Spleen (tissue), 11 donors: ENCODE measurements around the gene PIP5K1B. TPM values are rescaled to one million over a fixed set of nuclear protein-coding genes. Genes with fewer than 3 reads are reported as not detected.

Experiments
- DNase-seq: peaks from one replicate; pipeline ENCODE4 v3.0.0-alpha.2; 2020
- H3K27ac ChIP-seq, 8 donors: fragments of 200-600 bp; sonication (generic) in 7 of 8; 1 replicate in 4 of 8; 2 replicates in 4 of 8; pipeline versions ENCODE4 v1.5.0 to v1.8.0; 2016 to 2021; ENCODE audit warnings: inconsistent platforms in 4 of 8, mild to moderate bottlenecking in 4 of 8, moderate library complexity in 1 of 8
- H3K27me3 ChIP-seq, 7 donors: fragments of 200-600 bp; sonication (generic) in 6 of 7; replicated peaks in 1 of 7; 1 replicate in 4 of 7; 2 replicates in 3 of 7; pipeline versions ENCODE4 v1.5.0 to v1.8.0; 2016 to 2021; ENCODE audit warnings: inconsistent platforms in 3 of 7, mild to moderate bottlenecking in 1 of 7
- H3K36me3 ChIP-seq, 6 donors: fragments of 200-600 bp; sonication (generic) in 5 of 6; 1 replicate in 4 of 6; 2 replicates in 2 of 6; pipeline versions ENCODE4 v1.5.0 to v1.8.0; 2016 to 2021; ENCODE audit warnings: inconsistent platforms in 2 of 6
- H3K4me1 ChIP-seq, 6 donors: fragments of 200-600 bp; sonication (generic) in 5 of 6; 1 replicate in 3 of 6; 2 replicates in 3 of 6; pipeline versions ENCODE4 v1.5.0 to v1.8.0; 2016 to 2021; ENCODE audit warnings: inconsistent platforms in 3 of 6
- H3K4me3 ChIP-seq, 8 donors: fragments of 200-600 bp; sonication (generic) in 7 of 8; 1 replicate in 4 of 8; 2 replicates in 4 of 8; pipeline versions ENCODE4 v1.5.0 to v1.8.0; 2016 to 2021; ENCODE audit warnings: inconsistent platforms in 4 of 8, mild to moderate bottlenecking in 4 of 8, moderate library complexity in 2 of 8
- H3K9me3 ChIP-seq, 8 donors: fragments of 200-600 bp; sonication (generic) in 7 of 8; 1 replicate in 4 of 8; 2 replicates in 4 of 8; pipeline versions ENCODE4 v1.5.0 to v1.8.0; 2016 to 2021; ENCODE audit warnings: inconsistent platforms in 4 of 8
- POLR2A ChIP-seq, 3 donors: fragments of 450-650 bp; IDR thresholded peaks; one replicate each; pipeline ENCODE4 v1.5.1; 2017; ENCODE audit warnings: antibody characterized with exemption in 3 of 3, mild to moderate bottlenecking in 1 of 3
- POLR2AphosphoS5 ChIP-seq, 3 donors: sonication (generic); formaldehyde crosslinking; IDR thresholded peaks; one replicate each; pipeline ENCODE4 v1.5.1; 2017; ENCODE audit warnings: antibody characterized with exemption in 3 of 3
- WGBS, 5 donors: extraction: QIAGEN DNeasy Blood & Tissue Kit in 3 of 5; methylation state at CpG; one replicate each; pipeline versions ENCODE4 v1.1.5 to v1.1.7; 2013 to 2018; 5-methylcytosine and 5-hydroxymethylcytosine counted together
- intact Hi-C: fragments of 100-400 bp; cut with DNase I; formaldehyde crosslinking; loops from one replicate; pipeline ENCODE4 v1.15.0; 2023; ENCODE audit warnings: low total_unique reads
- polyA plus RNA-seq, 3 donors: library from polyadenylated mRNA; stranded (reverse); fragments of 200-250 nt; gene quantifications; one replicate each; pipeline ENCODE4 v1.2.1, GENCODE V29; 2013
- total RNA-seq, 7 donors: library from RNA; depleted of rRNA in 3 of 7; stranded (reverse); fragments of >200 nt in 3 of 7; fragmentation: NEBNext Ultra II Directional in 4 of 7; extraction: Animal tissue kit (Norgen Biotek cat#: 25700) in 4 of 7; gene quantifications; one replicate each; pipeline versions ENCODE4 v1.1.0 to v1.2.1, GENCODE V29; 2016 to 2021
- TF ChIP-seq, protein P1 (sequence below), 11 experiments: fragments of 200-600 bp in 7 of 11; fragments of 450-650 bp in 4 of 11; sonication (generic) in 4 of 11; IDR thresholded peaks in 8 of 11; conservative IDR thresholded peaks in 3 of 11; 1 replicate in 7 of 11; 2 replicates in 4 of 11; pipeline versions ENCODE4 v1.4.0 to v1.8.0; 2016 to 2021; ENCODE audit warnings: antibody characterized with exemption in 11 of 11, inconsistent platforms in 4 of 11, mild to moderate bottlenecking in 1 of 11
- donor health status: healthy with polysubstance abuse.
- donor health status: DM: no; HTN: no; CAD: no; lungs with moderate emphysema.
- donor health status: DM: no; HTN: no; CAD: no.
- donor health status: Bipolar disorder and iron deficiency.
- donor health status: healthy.
- donor health status: DM: no; HTN: no; CAD: no.
- donor health status: DM: yes; HTN: yes; CAD: no.

Gene PIP5K1B
- total and polyA plus RNA-seq, 10 donors, result 1.5 to 10.3 (median 6.8) TPM

DNA sequence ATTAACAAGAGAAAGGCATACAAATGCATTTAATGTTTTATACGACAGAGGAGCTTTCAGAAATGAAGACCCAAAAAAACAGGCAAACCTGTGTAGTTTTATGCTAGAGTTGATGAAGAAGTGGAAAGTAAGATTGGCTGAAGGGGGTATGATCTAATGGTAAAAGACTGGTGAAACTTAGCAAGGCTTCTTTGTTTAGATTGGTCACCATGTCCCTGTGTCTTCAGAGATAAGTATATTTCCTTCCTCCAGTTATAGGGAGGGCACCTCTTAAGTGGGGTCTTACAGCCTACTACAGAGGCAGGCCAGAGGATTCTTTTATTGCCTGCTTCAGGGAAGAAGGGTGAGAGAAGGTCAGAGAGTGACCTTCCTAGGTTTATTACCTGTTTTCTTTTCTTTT, 252.4 kb downstream of the PIP5K1B start:
- peaks cover 0 to 13% (median 2%) of the 10 kb centered on the region in 6 donors for H3K4me1 ChIP-seq
- intact Hi-C loops, result no loop called here
- peaks cover 0 to 6% (median 0%) of the 10 kb centered on the region in 6 donors for H3K36me3 ChIP-seq
- H3K9me3 ChIP-seq, result peaks cover 0 to 6% (median 0%) of the 10 kb centered on the region in 8 donors
- no peaks in the 10 kb centered on the region for H3K27me3 ChIP-seq
- DNase-seq, result no peak
- 92 to 98% (median 97%) methylated on average over 1 of the region's 1 CpG for WGBS, 5 donors
- no peak overlapping the region for H3K4me3 ChIP-seq
- H3K27ac ChIP-seq, result no peak overlapping the region
- TF ChIP-seq POLR2A (IDR thresholded peaks at IDR 0.05), result no peak
- no peak for TF ChIP-seq POLR2AphosphoS5 (IDR thresholded peaks at IDR 0.05)
- TF ChIP-seq, protein P1, sequence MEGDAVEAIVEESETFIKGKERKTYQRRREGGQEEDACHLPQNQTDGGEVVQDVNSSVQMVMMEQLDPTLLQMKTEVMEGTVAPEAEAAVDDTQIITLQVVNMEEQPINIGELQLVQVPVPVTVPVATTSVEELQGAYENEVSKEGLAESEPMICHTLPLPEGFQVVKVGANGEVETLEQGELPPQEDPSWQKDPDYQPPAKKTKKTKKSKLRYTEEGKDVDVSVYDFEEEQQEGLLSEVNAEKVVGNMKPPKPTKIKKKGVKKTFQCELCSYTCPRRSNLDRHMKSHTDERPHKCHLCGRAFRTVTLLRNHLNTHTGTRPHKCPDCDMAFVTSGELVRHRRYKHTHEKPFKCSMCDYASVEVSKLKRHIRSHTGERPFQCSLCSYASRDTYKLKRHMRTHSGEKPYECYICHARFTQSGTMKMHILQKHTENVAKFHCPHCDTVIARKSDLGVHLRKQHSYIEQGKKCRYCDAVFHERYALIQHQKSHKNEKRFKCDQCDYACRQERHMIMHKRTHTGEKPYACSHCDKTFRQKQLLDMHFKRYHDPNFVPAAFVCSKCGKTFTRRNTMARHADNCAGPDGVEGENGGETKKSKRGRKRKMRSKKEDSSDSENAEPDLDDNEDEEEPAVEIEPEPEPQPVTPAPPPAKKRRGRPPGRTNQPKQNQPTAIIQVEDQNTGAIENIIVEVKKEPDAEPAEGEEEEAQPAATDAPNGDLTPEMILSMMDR (IDR thresholded peaks at IDR 0.05 in 8 of 11, conservative IDR thresholded peaks at IDR 0.05 in 3 of 11), result no peak

DNA sequence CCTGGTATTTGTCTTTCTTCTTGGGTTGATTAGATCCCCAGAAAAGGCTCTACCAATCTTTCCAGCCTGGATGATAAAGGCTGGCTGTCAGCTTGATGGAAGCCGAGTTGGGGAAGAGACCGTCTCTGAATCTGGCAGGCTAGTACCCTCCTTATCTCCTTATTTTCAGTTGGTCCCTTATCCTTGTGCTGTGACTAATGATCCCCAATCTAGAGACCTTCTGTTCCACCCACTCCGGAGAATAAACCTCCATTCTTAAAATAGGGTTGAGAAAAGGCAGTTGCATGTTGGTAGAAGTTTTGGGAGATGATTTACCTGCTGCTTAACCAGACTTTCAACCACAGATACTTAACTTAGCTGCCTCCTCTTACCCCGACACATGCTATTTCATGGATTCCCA, 256.5 kb downstream of the PIP5K1B start:
- intact Hi-C loops, result no loop called here
- H3K27me3 ChIP-seq, result no peaks in the 10 kb centered on the region
- H3K9me3 ChIP-seq, result peaks cover 0 to 6% (median 0%) of the 10 kb centered on the region in 8 donors
- H3K36me3 ChIP-seq, result peaks cover 0 to 5% (median 0%) of the 10 kb centered on the region in 6 donors
- no peak overlapping the region for H3K4me3 ChIP-seq
- no peak for DNase-seq
- TF ChIP-seq POLR2AphosphoS5 (IDR thresholded peaks at IDR 0.05) (no peak), POLR2A (IDR thresholded peaks at IDR 0.05) (no peak)
- TF ChIP-seq, protein P1 (IDR thresholded peaks at IDR 0.05 in 8 of 11, conservative IDR thresholded peaks at IDR 0.05 in 3 of 11), result no peak
- H3K27ac ChIP-seq, result no peak overlapping the region
- no peaks in the 10 kb centered on the region for H3K4me1 ChIP-seq
- WGBS, 5 donors, result 87 to 95% (median 94%) methylated on average over 4 of the region's 4 CpGs

DNA sequence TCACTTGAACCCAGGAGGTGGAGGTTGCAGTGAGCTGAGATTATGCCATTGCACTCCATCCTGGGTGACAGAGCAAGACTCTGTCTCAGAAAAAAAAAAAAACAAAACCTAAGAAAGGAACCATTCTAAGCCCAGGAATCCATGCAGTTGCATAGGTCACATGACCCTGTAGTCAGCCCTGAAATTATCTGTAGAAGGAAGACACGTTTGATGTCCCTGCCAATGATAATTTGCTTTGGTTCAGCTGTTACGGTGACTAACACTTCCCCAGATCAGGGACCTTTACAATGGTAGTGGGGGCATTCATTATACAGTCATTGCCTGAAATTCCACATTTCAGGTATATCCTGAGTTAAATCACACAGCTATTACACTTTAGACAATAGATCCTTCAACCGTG, 258.4 kb downstream of the PIP5K1B start:
- no peaks in the 10 kb centered on the region for H3K27me3 ChIP-seq
- H3K9me3 ChIP-seq, result no peaks in the 10 kb centered on the region
- 63 to 85% (median 83%) methylated on average over 3 of the region's 3 CpGs for WGBS, 5 donors
- H3K4me3 ChIP-seq, result no peak overlapping the region
- H3K36me3 ChIP-seq, result no peaks in the 10 kb centered on the region
- no peak overlapping the region for H3K27ac ChIP-seq
- DNase-seq, result no peak
- H3K4me1 ChIP-seq, result peaks cover 0 to 3% (median 0%) of the 10 kb centered on the region in 6 donors
- intact Hi-C loops, result no loop called here
- TF ChIP-seq, protein P1 (IDR thresholded peaks at IDR 0.05 in 8 of 11, conservative IDR thresholded peaks at IDR 0.05 in 3 of 11), result no peak

DNA sequence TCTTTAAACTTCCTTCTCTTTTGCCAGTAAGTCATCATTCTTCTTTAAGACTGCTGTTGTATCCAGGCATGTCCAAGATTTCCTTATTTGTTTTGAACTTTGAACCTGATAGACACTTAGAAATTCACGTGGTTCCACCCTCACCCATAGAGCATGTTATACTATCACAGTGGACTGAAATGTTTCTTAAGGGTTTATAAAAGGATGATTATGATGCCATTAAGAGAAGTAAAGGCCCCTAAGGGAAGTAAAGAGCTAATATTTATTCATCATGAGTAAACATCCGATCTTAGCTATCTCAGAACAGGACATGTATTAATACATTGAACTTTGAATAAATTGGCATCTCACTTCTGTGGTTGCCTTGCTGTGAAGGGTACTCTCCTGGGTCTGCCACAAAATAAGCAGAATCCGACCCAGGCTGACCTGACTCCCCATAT, 259.1 kb downstream of the PIP5K1B start:
- intact Hi-C loops, result no loop called here
- Histone ChIP-seq H3K27ac (no peak overlapping the region), H3K4me3 (no peak overlapping the region), H3K27me3 (no peaks in the 10 kb centered on the region), H3K36me3 (no peaks in the 10 kb centered on the region), H3K4me1 (peaks cover 0 to 3% (median 0%) of the 10 kb centered on the region in 6 donors), H3K9me3 (no peaks in the 10 kb centered on the region)
- no peak for DNase-seq
- TF ChIP-seq, protein P1 (IDR thresholded peaks at IDR 0.05 in 8 of 11, conservative IDR thresholded peaks at IDR 0.05 in 3 of 11), result no peak
- TF ChIP-seq POLR2A (IDR thresholded peaks at IDR 0.05) (no peak), POLR2AphosphoS5 (IDR thresholded peaks at IDR 0.05) (no peak)
- 69 to 89% (median 84%) methylated on average over 3 of the region's 3 CpGs for WGBS, 5 donors
